Bronchial epithelial cell (primary cell): ENCODE data around the gene KAT6B. TPM values are rescaled to one million over a fixed set of nuclear protein-coding genes. Genes with fewer than 3 reads are reported as not detected.

ENCODE experiments used
- DNase-seq: peaks from one replicate; pipeline ENCODE4 v3.0.0-alpha.2; 2010; ENCODE audit warnings: low read depth
- FAIRE-seq: peaks from 2 replicates; lab custom pipeline; 2011; peaks lifted over from hg19 to GRCh38; lab: Jason Lieb, UNC
- H3K27me3 ChIP-seq: 2 replicates; pipeline ENCODE4 v1.5.1; 2011; ENCODE audit warnings: low read length; ENCODE audit not compliant: control insufficient read depth, insufficient read depth
- H3K36me3 ChIP-seq: 2 replicates; pipeline ENCODE4 v1.5.1; 2011; ENCODE audit warnings: low read length; ENCODE audit not compliant: control insufficient read depth, insufficient read depth
- H3K4me3 ChIP-seq: 2 replicates; pipeline ENCODE4 v1.5.1; 2011; ENCODE audit warnings: mild to moderate bottlenecking, low read depth, low read length, control low read depth
- total RNA-seq: library from RNA; depleted of rRNA; stranded (reverse); fragments of >200 nt; gene quantifications from 2 replicates; pipeline ENCODE4 v1.2.1, GENCODE V29; 2014
- TF ChIP-seq, protein P1 (sequence below): IDR thresholded peaks from 2 replicates; pipeline ENCODE4 v1.5.1; 2011; ENCODE audit warnings: mild to moderate bottlenecking, moderate library complexity, low read length, control low read depth, inconsistent platforms; ENCODE audit not compliant: insufficient read depth, severe bottlenecking

Gene KAT6B
- total RNA-seq, 1 donor from 2014 or later = 8.7 TPM

DNA sequence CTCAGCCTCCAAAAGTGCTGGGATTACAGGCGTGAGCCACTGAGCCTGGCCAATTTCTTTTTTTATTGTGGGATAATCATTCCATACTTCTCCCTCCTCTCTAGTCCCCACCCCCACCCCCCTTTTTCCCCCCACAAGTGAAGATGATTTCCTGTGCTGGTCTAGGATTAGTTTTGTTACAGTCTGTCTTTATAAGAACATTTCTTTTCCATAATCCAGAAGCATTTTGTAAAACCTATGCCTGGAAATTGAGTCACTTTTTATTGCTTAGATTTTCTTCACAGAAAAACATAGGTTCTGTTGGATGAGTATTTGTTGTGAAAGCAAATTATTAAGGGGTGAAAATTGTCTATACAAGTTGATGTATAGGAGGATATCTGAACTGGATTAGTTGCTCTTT is 98.9 kb downstream of the KAT6B start:
- Histone ChIP-seq H3K4me3 (no peak overlapping the region), H3K27me3 (no peaks in the 10 kb centered on the region), H3K36me3 (no peaks in the 10 kb centered on the region)
- FAIRE-seq = no peak
- TF ChIP-seq, protein P1, sequence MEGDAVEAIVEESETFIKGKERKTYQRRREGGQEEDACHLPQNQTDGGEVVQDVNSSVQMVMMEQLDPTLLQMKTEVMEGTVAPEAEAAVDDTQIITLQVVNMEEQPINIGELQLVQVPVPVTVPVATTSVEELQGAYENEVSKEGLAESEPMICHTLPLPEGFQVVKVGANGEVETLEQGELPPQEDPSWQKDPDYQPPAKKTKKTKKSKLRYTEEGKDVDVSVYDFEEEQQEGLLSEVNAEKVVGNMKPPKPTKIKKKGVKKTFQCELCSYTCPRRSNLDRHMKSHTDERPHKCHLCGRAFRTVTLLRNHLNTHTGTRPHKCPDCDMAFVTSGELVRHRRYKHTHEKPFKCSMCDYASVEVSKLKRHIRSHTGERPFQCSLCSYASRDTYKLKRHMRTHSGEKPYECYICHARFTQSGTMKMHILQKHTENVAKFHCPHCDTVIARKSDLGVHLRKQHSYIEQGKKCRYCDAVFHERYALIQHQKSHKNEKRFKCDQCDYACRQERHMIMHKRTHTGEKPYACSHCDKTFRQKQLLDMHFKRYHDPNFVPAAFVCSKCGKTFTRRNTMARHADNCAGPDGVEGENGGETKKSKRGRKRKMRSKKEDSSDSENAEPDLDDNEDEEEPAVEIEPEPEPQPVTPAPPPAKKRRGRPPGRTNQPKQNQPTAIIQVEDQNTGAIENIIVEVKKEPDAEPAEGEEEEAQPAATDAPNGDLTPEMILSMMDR = no peak
- DNase-seq = no peak

DNA sequence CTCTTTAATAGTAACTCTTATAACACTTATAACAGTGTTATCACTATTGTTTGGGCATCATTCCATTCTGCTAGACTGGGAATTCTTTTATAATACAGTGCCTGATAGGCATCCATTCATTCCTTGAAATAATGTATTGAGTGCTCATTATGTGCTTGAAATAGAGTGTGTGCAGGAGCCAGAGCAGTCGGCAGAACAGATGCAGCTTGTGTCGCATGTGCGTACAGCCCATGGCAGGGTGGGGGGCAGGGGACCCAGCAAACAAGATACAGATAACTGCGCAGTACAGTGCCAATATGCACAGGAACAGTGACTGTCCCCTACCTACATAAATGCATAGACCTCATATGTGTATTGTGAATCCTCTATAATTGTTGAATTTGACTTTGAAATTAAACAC is 99.3 kb downstream of the KAT6B start:
- Histone ChIP-seq H3K27me3 (no peaks in the 10 kb centered on the region), H3K36me3 (no peaks in the 10 kb centered on the region), H3K4me3 (no peak overlapping the region)
- DNase-seq (no peak), FAIRE-seq (no peak)
- TF ChIP-seq, protein P1 = no peak

DNA sequence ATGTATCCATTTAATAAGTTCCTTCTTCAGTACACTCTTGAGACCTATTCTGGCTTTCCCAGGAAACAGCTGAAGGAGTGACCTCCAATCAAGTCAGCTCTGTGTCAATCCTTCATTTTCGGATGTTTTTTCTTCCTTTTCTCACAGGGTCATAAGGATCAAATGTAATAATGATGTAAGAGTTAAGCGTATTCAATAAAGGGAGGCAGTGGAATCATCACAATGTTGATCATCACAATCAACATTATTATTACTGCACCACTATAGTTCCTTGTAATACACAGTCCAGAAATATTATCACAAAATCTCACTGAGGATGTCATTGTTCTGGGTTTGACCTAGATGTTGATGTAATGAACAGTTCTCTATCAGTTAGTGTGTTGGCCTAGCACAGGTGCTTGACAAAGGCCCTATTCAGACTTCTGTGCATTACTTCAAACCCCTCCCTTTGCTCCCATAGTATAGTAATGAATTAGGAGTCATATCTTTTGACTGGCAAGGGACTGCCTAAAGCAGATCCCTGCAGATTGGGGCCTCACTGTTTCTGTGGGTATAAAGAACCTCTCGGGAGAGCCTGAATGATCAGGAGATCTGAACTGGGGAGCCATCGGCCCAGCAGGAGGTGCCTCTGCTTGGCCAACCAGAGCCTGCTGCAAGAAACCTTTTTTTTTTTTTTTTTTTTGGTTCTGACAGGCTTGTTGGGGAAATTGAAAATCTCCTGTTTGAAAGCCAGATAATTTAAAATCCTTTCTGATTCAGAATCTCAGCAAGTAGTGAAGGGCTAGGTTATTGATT is 100.6 kb downstream of the KAT6B start:
- TF ChIP-seq, protein P1 = no peak
- no peak for FAIRE-seq
- no peak for DNase-seq
- Histone ChIP-seq H3K4me3 (no peak overlapping the region), H3K27me3 (no peaks in the 10 kb centered on the region), H3K36me3 (no peaks in the 10 kb centered on the region)

DNA sequence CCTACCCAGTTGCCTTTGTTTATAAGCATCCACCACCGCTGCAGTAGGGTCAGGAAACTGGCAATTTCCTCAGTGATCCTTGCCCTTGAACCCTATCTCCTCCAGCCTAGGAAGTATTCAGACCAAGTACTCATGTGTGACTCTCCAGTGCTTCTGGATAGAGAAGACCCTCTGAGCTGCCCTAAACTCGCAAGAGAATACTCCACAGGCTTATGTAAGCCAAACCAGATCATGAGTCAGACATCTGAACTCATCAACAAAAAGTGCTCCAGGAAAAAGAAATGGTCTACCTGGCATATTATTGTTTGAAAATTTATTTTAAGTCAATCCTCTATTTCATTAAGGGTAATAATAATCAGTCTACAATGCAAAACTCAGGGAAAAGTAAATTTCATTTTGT is 101.3 kb downstream of the KAT6B start:
- Histone ChIP-seq H3K4me3 (no peak overlapping the region), H3K27me3 (no peaks in the 10 kb centered on the region), H3K36me3 (no peaks in the 10 kb centered on the region)
- FAIRE-seq (no peak), DNase-seq (peak; percentile 50)
- TF ChIP-seq, protein P1 = no peak

DNA sequence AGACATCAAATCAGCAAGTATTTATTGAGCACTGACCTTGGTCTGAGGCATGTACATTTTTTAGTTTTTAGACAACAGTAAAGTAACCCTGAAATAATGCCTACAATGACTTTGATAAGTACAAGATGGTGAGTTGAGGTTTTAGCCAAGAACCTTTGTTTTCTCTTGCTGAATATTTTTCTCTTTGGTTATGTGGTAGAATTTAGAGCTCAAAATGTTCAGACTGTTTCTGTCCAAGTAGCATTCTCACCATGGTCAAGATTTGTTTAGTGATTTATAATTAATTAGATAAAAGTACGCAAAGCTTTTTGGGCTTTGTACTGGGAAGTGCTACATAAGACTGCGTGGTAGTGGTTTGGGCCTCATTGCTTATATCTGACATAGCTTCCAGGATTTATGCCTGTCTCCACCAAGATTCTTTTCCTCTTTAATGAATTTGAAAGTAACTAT is 102.4 kb downstream of the KAT6B start:
- H3K36me3 ChIP-seq = no peaks in the 10 kb centered on the region
- FAIRE-seq (no peak), DNase-seq (no peak)
- H3K27me3 ChIP-seq = no peaks in the 10 kb centered on the region
- no peak overlapping the region for H3K4me3 ChIP-seq
- TF ChIP-seq, protein P1 = no peak

DNA sequence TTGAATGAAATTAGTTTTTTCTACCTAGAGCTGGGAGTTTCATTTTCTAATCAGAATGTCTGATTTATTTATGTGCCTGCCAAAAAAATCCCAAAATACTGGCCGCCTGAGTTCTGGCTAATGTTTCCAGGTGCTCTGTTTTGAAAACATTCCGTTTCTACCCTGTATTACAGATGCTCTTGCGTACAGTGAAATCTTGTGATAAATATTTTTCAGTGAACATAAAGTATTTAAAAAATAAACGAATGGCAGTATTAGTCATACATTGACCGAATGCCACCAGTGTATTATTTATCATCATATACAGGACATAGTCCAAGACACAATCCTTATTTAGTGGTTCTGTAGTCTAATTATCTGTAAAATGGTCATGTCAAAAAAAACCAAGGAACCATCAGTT is 102.8 kb downstream of the KAT6B start:
- Histone ChIP-seq H3K4me3 (no peak overlapping the region), H3K36me3 (no peaks in the 10 kb centered on the region), H3K27me3 (no peaks in the 10 kb centered on the region)
- TF ChIP-seq, protein P1 = no peak
- DNase-seq (no peak), FAIRE-seq (no peak)
